Measurements from ENCODE around the gene CROT. TPM values are rescaled to one million over a fixed set of nuclear protein-coding genes. Genes with fewer than 3 reads are reported as not detected.

Gene CROT
- total RNA-seq, 4 donors from 2014 or later: 12.0 to 20.7 (median 12.7) TPM

DNA sequence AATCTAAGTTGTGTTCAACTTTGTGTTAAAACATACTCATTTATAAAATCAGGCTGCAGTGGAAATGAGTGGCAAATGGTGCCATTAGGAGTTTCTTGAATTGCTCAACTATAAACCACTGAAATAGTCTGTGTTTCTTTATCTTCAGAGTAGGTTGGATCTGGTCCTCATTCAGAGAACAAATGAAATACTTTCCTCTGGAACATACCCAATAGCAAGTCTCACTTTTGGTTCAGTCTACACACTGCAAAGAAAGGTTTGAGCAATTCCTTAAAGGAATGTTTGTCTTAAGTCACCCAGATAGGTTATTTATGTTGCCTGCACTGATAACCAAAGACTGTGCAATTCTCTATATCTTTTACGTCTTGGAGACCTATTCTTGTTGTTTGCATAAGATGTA, 67.6 kb downstream of the CROT start:
- Histone ChIP-seq H3K27ac (no peak overlapping the region), H3K36me3 (no peaks in the 10 kb centered on the region), H3K9me3 (no peaks in the 10 kb centered on the region), H3K27me3 (no peaks in the 10 kb centered on the region), H3K4me3 (no peak overlapping the region), H3K4me1 (no peaks in the 10 kb centered on the region)
- WGBS, 2 donors (ENCODE audit: low coverage in 1 of 2): 61 to 83% methylated on average over 1 of the region's 1 CpG
- no peak for TF ChIP-seq POLR2AphosphoS5 (IDR thresholded peaks at IDR 0.05)
- TF ChIP-seq POLR2A (IDR thresholded peaks at IDR 0.05): no peak
- no peak for TF ChIP-seq EP300 (IDR thresholded peaks at IDR 0.05)
- TF ChIP-seq, protein P1, sequence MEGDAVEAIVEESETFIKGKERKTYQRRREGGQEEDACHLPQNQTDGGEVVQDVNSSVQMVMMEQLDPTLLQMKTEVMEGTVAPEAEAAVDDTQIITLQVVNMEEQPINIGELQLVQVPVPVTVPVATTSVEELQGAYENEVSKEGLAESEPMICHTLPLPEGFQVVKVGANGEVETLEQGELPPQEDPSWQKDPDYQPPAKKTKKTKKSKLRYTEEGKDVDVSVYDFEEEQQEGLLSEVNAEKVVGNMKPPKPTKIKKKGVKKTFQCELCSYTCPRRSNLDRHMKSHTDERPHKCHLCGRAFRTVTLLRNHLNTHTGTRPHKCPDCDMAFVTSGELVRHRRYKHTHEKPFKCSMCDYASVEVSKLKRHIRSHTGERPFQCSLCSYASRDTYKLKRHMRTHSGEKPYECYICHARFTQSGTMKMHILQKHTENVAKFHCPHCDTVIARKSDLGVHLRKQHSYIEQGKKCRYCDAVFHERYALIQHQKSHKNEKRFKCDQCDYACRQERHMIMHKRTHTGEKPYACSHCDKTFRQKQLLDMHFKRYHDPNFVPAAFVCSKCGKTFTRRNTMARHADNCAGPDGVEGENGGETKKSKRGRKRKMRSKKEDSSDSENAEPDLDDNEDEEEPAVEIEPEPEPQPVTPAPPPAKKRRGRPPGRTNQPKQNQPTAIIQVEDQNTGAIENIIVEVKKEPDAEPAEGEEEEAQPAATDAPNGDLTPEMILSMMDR (IDR thresholded peaks at IDR 0.05): no peak
- peak; percentile 14 for ATAC-seq

DNA sequence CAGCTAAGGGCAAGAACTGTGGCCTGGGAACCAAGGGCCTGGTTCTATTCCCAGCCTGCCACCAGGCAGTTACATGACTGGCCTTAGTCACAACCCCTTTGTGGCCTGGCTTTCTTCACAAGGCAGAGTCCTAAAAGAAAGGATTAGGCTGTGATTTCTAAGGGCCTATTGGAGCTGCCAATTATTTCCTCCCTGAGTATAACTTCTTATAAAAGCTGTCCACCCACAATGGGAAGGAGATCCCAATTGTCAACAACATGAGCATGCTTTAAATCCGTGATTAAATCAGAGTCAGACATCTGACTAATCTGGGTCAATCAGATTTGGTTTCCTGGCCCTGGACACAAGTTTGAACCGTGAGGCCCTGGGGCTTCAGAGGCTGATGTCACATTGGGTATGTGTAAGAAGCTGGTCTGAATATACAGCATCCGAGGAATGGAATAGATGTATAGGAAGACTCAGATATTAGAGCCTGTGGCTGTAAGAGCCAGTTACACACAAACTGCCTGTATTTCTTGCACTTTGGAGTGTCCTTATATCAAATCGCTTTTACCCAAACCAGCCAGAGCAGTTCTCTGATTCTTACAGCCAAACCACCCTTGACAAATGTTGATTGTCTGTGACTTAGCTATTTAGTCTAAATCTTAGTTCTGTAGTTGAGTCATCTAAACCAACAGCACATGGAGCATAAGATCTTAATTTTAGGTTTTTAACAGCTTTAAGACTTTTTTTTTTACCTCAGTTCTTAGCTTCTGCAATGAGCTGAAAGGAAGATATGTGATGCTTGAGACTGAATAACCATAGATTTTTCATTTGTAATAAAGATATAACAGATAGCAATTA, 68.7 kb downstream of the CROT start:
- 62 to 68% methylated on average over 4 of the region's 4 CpGs for WGBS, 2 donors (ENCODE audit: low coverage in 1 of 2)
- Histone ChIP-seq H3K36me3 (no peaks in the 10 kb centered on the region), H3K4me3 (no peak overlapping the region), H3K9me3 (no peaks in the 10 kb centered on the region), H3K27me3 (no peaks in the 10 kb centered on the region), H3K27ac (no peak overlapping the region), H3K4me1 (no peaks in the 10 kb centered on the region)
- no peak for ATAC-seq
- no peak for TF ChIP-seq POLR2A (IDR thresholded peaks at IDR 0.05)

DNA sequence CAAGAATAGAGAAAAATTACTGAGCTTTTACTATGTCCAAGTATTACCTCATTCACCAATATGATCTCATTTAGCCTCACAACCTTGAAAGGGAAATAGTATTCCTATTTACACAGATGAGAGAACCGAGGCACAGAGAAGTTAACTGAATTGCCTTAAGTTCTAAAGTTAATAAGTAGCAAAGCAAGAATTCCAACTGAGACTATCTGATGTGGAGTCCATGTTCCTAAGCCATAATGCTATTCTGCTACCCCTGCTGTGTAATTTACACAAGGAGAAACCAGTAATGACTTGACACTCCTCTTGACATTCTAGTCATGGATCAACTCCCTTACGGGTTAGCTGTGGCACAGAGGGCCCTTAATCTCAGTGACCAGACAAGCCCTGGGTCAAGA, 69.3 kb downstream of the CROT start:
- no peak for ATAC-seq
- WGBS, 2 donors (ENCODE audit: low coverage in 1 of 2): 80 to 89% methylated on average over 1 to 2 of the region's 2 CpGs
- TF ChIP-seq, protein P1 (IDR thresholded peaks at IDR 0.05): no peak
- TF ChIP-seq POLR2A (IDR thresholded peaks at IDR 0.05) (no peak), POLR2AphosphoS5 (IDR thresholded peaks at IDR 0.05) (no peak), EP300 (IDR thresholded peaks at IDR 0.05) (no peak)

DNA sequence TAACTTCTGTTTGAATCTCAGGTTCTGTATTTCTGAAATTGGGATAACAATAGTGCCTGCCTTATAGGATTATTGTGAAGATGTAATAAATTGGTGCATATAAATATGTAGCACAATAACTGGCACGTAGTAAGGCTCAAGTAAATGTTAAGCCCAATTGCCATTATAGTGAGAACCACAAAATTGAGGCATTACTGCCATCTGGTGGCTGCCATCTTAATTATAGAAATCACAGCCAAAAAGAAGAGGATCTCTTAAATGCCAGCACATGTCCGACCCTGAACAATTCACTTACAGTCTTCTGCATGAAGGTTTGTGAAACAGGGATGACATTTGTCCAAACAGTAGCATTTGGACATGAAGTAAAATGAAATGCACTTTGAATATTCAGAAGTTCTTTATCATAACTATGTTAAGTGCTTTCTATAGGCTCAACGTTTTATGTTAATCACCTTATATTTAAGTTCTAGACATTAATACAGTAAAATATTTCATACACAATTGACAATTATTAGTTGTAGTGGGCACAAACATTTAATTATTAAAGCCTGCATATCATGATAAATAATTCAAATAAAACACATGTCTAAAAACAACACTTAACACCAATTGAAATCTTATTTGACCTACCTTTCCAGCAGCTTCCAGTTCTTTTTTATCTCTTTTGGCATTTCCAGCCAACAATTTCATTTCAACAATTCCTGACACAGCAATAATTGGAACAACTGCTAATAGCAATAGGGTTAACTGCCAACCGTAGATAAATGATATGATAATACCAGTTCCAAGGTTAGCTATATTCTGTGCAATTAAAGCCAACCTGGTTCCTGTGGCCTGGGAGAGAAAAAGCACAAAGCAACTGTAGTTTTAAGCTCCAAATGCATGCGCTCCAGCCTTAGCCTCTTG, 71.5 kb downstream of the CROT start:
- 44 to 48% methylated on average over 5 of the region's 5 CpGs for WGBS, 2 donors (ENCODE audit: low coverage in 1 of 2)
- no peak for TF ChIP-seq POLR2AphosphoS5 (IDR thresholded peaks at IDR 0.05)
- TF ChIP-seq, protein P1 (IDR thresholded peaks at IDR 0.05): peak; percentile 43 to 71 (median 68)
- TF ChIP-seq EP300 (IDR thresholded peaks at IDR 0.05): no peak
- ATAC-seq: peak; percentile 44

More for the DNA sequence above, 69.3 kb downstream of the CROT start:
- Histone ChIP-seq H3K9me3 (no peaks in the 10 kb centered on the region), H3K27ac (no peak overlapping the region), H3K4me3 (no peak overlapping the region), H3K27me3 (no peaks in the 10 kb centered on the region), H3K36me3 (no peaks in the 10 kb centered on the region), H3K4me1 (no peaks in the 10 kb centered on the region)

DNA sequence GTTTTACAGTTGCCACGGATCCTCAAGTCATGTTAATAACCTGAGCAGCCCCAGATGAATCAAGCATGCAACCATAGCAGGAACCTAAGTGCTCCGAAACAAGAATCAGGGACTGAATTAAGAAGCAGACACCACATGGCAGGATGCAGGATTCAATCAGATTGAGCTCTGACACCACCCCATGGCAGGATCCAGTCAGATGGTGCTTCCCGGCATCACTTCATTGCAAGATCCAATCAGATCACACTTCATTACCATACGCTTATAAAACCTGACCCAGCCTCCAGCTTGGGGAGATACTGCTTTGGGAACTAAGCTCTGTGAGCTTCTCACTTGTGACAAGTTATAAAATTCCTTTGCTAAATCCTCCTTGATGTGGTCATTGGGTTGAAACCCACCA, 74.7 kb downstream of the CROT start:
- TF ChIP-seq, protein P1 (IDR thresholded peaks at IDR 0.05): no peak
- TF ChIP-seq EP300 (IDR thresholded peaks at IDR 0.05) (no peak), POLR2A (IDR thresholded peaks at IDR 0.05) (no peak), POLR2AphosphoS5 (IDR thresholded peaks at IDR 0.05) (no peak)
- no peak for ATAC-seq
- H3K9me3 ChIP-seq: no peaks in the 10 kb centered on the region
- WGBS, 2 donors (ENCODE audit: low coverage in 1 of 2): 86 to 95% methylated on average over 1 to 2 of the region's 4 CpGs
- H3K27me3 ChIP-seq: no peaks in the 10 kb centered on the region
- H3K27ac ChIP-seq: no peak overlapping the region
- no peak overlapping the region for H3K4me3 ChIP-seq
- H3K36me3 ChIP-seq: no peaks in the 10 kb centered on the region
- no peaks in the 10 kb centered on the region for H3K4me1 ChIP-seq

More for the DNA sequence above, 71.5 kb downstream of the CROT start:
- Histone ChIP-seq H3K27me3 (no peaks in the 10 kb centered on the region), H3K36me3 (no peaks in the 10 kb centered on the region), H3K27ac (no peak overlapping the region), H3K9me3 (no peaks in the 10 kb centered on the region), H3K4me1 (no peaks in the 10 kb centered on the region), H3K4me3 (no peak overlapping the region)

Data from gastroesophageal sphincter (tissue), 4 donors.